ENCODE data around the gene USP14.
A peak's percentile ranks its signal among the peaks of the same experiment; 100 is the strongest.

USP14 gene

DNA sequence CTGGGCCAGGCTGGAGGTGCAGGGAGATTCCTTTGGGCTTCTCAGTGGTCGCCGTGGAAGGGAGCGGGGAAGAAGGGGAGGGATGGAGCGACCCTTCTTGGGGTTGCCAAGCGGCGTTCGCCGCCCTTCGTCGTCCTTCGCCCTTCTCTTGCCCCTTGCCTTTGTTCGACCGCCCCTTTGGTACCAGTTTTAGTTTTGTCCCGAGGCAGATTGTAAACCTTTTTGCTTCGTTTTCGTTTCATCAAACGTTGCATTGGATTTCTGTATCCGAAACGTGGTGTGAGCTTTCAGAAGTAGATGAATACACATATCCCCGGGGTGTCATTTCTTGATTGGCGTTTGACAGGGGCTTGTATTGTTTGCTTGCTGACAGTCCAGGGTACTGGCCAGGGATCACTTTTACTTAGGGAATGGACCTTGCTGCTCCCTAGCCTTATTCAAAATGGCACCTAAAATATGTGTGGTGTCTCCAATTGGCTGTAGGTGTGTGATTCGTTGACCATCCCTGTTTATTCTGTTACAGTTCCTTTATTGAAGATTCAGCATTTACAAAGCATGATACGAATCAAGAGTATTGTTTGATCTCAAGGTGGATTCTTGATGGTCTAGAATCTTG lies 788 bp downstream of the USP14 start:
- H3K4me3 ChIP-seq (ENCODE audit: low read depth, low read length): peak overlapping the region; percentile 83

DNA sequence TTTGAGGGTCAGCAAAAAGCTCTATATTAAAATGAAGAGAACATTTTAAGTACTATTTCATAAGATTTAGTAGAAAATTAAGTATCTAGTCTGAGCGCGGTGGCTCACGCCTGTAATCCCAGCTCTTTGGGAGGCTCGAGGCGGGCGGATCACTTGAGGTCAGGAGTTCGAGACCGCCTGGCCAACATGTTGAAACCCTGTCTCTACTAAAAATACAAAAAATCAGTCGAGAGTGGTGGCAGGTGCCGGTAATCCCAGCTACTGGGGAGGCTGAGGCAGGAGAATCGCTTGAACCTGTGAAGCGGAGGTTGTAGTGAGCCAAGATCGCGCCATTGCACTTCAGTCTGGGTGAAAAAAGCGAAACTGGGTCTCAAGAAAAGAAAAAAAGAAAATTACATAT lies 1.6 kb downstream of the USP14 start:
- H3K4me3 ChIP-seq (ENCODE audit: low read depth, low read length): no peak overlapping the region

DNA sequence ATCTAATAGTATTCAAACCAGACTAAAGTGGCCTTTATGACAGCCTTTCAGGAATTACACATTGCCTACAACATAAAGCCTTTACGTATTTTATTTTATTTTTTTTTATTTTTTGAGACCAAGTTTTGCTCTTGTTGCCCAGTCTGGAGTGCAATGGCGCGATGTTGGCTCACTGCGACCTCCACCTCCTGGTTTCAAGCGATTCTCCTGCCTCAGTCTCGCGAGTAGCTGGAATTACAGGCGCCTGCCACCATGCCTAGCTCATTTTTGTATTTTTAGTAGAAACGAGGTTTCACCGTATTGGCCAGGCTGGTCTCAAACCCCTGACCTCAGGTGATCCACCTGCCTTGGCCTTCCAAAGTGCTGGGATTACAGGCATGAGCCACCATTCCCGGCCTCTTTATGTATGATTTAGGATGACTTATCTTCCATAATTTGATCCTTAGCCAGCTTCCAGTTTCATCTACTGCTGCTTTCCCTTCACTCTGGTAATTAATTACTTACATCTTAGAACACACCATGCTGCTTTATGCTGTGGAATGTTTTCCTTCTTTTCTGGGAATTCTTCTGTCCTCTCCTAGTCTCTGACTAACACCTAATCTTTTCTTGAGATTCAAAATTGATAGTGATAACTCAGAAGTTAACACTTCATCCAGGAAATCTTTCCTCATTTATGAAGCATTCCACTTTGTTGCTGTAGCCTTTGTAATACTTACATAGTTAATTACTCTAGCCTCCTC lies 2.6 kb downstream of the USP14 start:
- H3K4me3 ChIP-seq (ENCODE audit: low read depth, low read length): no peak overlapping the region

DNA sequence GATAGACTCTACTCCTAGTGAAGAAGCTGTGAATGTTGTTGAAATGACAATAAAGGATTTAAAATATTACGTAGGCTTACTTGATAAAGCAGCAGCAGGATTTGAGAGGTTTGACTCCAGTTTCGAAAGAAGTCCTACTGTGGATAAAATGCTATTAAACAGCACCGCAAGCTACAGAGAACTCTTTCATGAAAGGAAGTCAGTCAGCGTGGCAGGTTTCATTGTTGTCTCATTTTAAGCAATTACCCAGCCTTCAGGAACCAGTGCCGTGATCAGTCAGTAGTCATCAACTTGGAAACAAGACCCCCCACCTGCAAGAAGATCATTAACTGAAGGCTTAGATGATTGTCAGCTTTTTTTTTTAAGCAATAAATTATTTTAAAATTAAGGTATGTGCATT lies 14.0 kb downstream of the USP14 start:
- H3K4me3 ChIP-seq (ENCODE audit: low read depth, low read length): no peak overlapping the region

DNA sequence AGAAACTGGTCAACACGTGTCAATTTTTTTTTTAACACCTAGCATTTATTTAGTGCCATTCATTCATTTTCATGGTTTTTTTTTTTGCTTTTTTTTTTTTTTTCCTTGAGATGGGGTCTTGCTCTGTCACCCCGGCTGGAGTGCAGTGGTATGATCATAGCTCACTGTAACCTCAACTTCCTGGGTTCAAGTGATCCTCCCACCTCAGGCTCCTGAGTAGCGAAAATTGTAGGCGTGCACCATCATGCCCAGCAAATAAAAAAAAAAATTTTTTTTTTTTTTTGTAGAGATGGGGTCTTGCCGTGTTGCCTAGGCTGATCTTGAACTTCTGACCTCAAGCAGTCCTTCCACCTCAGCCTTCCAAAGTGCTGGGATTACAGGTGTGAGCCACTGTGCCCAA lies 21.1 kb downstream of the USP14 start:
- H3K4me3 ChIP-seq (ENCODE audit: low read depth, low read length): no peak overlapping the region

DNA sequence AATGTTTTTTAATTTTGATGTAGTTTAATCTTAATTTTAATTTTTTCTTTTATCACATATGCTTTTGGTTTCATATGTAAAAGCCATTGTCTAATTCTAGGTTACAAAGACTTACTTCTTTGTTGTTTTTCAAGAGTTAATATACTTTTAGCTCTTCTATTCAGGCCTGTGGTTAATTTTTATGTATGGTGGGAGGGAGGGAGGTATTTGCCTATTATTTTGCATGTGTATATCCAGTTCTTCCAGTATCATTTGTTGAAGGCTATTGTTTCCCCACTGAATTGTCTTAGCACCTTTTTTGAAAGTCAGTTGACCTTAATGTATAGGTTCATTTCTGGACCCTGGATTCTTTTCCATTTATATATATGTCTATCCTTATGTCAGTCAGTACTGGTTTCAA lies 23.4 kb downstream of the USP14 start:
- H3K4me3 ChIP-seq (ENCODE audit: low read depth, low read length): no peak overlapping the region

DNA sequence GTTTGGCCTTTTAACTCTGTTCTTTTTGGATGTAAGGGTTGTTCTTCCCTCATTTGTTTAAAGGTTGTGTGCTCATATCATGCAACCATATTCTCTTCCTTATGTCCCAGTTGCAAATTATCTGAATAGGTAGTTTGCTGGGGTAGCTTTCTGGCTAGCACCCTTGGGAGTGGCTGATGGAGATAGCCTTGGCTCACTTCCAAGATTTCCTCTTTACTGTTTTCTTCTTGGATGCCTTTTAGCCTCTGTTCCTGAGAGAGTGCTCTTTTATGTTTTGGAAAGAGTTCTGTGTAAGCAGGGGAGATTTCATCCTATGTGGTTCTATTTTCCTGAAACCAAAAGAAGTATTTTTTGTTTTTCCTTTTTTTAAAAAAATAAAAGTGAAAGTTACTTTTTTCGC lies 25.4 kb downstream of the USP14 start:
- H3K4me3 ChIP-seq (ENCODE audit: low read depth, low read length): no peak overlapping the region

DNA sequence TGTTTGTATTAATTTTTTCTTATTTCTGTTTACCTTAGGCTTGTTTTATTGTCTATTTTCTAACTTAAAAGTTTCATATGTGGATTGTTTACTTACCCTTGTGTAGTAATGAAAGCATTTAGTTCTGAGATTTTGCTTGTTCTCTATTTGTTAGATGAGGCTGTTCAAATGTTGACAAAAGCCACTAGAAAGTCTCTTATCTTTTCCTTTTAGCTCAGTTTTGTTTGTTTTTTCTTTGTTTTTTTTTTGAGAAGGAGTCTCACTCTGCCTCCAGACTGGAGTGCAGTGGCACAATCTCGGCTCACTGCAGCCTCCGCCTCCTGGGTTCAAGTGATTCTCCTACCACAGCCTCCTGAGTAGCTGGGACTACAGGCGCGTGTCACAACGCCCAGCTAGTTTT lies 30.9 kb downstream of the USP14 start:
- H3K4me3 ChIP-seq (ENCODE audit: low read depth, low read length): no peak overlapping the region

DNA sequence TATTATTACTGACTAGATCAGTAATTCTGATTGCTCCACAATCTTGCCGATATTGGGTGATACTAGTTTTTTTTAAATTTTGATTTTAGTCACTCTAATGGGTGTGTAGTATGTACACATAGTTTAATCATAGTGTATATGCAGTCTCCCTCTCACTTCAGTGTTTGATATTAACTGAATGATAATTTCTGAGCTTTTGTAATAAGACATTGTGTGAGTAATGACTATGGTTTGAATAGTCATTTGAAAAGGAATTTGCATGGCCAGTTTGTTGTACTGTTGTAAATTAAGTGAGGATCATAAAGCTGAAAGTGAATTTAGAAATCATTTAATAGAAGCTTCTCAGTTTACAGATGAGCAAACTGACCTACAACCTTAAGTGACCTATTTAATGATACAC lies 33.4 kb downstream of the USP14 start:
- no peak overlapping the region for H3K4me3 ChIP-seq (ENCODE audit: low read depth, low read length)

DNA sequence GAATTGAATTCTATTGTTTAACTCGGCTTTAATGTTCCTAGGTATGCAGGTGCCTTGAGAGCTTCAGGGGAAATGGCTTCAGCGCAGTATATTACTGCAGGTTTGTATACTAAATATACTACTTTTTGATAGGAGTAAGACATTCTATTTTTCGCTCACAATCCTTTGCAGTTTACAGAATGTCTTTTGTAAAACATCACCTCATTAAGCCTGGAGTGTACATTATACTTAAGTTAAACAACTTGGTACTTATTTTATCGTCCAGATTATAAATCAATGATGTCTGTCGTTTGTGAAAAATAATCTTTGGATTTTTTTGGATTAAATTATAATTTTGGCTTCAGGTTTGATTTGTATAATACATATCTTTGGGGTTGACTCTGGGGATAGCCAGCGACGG lies 34.4 kb downstream of the USP14 start:
- no peak overlapping the region for H3K4me3 ChIP-seq (ENCODE audit: low read depth, low read length)

DNA sequence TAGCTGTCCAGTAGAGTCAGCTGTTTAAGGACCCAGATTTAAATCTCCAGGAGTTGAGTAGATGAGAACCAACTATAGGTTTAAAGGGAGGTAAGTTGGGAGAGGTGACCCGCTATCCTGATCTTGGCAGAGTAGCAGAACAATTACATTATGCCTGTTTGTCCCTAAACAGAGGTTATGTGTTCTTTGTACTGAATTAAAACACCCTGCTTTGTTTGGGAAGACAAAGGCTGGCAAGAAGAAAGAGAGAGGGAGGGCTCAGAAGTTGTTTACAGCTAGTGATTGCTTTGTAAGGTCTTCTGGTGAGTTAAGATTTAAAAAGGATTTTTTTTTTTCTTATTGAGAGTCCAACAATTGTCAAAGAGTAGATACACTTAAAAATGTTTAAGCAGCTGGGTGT lies 37.3 kb downstream of the USP14 start:
- no peak overlapping the region for H3K4me3 ChIP-seq (ENCODE audit: low read depth, low read length)

DNA sequence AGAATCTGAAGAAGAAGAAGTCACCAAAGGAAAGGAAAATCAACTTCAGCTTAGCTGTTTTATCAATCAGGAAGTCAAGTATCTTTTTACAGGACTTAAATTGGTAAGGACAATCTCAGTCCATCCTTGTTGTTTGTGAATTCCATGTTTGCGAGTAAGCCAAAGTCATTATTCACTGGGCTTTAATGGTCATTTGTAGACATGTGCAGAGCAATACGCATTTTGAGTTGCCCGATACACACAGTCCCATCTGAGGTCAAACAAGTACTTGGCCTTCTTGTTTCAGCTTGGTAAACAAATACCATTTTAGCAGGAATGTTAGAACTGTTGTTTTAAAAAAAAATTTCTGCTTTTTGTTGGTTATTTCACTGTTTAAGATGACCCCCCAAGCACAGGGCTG lies 40.9 kb downstream of the USP14 start:
- no peak overlapping the region for H3K4me3 ChIP-seq (ENCODE audit: low read depth, low read length)

DNA sequence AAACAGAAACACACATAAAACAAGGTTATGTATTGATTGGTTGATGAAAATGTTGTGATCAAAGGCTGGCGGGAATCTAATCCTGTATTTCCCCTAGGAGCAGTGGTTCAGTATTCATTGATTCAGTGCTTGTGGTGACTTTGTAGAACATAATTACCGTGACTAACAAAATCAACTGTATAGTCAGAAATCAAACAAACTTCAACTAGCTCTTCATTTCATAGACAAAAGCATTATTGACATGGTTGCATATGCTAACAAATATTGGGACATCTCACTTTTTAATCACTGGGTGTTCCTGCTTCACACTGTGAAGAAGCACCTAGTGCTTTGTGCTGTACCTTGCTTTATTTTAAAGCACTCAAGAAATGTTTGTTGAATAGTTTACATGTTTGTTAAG lies 41.4 kb downstream of the USP14 start:
- no peak overlapping the region for H3K4me3 ChIP-seq (ENCODE audit: low read depth, low read length)

DNA sequence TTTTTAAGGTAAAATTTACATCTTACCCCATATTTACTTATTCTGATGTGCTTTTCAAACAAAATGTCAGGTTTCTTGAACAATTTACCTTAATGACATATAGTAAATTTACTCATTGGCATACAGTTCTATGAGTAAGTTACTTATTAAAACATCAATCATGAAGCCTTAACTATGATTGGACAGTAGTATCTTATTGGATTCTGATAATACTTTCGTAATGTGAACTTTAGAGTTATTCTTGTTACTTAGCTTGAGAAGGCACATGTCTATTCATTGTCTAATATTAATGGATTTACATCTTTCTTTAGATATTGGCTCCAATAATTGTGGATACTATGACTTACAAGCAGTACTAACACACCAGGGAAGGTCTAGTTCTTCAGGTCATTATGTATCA lies 51.7 kb downstream of the USP14 start:
- H3K4me3 ChIP-seq (ENCODE audit: low read depth, low read length): no peak overlapping the region

DNA sequence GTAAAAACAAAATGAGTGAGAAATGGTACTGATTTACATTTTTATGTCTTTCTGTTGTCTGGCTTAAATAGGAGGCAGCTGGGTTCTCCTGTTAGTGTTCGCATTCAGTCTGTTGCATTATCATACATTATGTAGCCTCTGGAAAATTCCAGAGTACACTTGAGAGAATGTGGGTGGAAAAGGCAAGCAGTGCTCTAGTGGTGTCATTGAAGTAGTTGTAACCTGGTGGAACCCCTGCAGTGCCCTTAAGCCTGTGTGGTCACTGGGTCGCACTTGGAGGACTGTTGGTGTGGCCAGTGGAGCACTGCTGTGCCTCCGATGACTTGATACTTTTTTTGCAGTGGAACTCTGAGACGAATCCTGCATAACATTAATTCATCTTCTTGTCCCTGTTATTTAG lies 52.4 kb downstream of the USP14 start:
- H3K4me3 ChIP-seq (ENCODE audit: low read depth, low read length): no peak overlapping the region

DNA sequence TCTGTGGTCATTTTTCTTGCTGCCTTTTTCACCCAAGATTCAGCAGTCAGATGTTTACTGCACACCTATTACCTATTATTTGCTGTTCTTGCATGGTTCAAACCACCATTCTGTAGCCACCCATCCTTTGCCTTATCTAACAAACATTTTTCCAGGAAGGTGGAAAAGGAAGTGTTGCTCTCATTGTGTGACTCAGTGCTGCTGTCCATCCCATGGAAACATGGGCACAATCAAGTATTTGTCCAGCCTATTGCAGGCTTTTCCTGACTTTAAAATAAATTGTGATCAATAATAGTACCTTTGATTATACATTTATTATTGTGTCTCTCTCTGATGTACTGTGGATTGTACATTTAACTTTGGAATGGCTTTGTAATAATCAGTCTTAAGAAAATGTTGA lies 53.2 kb downstream of the USP14 start:
- H3K4me3 ChIP-seq (ENCODE audit: low read depth, low read length): no peak overlapping the region

DNA sequence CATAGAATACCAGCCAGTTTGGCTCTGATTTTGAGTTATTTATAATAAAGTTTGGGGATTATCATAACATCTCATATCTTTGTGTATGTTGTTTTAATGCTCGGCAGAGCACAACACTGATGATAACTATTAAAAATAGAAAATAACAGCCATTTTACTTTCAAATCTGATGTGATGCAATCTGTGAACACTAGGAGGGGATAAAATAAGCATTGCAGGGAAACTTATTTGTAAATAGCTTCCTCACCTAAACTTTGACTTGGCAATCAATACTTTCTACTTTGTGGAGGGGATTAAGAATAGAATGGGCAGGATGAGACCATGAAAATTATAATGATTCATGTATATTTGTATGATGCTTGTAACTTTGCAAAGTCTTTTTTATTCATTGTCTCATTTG lies 54.4 kb downstream of the USP14 start:
- H3K4me3 ChIP-seq (ENCODE audit: low read depth, low read length): no peak overlapping the region

DNA sequence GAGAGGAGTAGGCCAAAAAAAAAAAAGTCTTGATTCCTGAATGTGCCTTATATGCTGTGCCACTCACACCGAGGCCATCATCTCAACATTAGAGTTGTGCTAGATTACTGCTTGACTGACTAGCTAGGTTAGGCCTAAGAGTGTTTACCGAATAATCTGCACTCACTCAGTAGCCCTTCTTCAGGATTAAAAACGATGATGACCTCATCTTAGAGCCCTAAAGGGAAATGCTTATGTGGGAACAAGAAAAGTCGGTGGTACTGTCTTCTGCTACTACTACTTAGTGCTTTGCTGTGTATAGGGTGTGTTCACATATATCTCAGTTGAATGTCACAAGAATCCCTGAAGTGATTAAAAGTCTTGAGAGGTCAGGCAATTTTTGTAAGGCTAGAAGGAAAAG lies 55.1 kb downstream of the USP14 start:
- H3K4me3 ChIP-seq (ENCODE audit: low read depth, low read length): no peak overlapping the region

DNA sequence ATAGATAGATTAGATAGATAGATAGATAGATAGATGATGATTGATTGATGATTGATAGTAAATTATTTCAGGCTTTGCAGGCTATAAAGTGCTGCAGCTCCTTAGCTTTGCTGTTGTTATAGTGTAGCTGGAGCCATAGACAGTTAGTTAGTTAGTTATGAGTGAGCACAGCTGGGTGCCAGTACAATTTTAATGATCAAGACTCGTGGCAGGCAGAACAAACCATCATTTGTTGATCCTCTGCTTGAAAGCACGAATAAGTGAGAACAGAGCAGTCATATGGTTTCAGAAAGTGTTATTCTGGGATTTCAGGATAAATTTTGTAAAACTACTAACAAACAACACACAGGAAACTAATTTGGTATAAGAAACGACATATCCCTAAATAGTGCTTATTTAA lies 55.6 kb downstream of the USP14 start:
- no peak overlapping the region for H3K4me3 ChIP-seq (ENCODE audit: low read depth, low read length)

DNA sequence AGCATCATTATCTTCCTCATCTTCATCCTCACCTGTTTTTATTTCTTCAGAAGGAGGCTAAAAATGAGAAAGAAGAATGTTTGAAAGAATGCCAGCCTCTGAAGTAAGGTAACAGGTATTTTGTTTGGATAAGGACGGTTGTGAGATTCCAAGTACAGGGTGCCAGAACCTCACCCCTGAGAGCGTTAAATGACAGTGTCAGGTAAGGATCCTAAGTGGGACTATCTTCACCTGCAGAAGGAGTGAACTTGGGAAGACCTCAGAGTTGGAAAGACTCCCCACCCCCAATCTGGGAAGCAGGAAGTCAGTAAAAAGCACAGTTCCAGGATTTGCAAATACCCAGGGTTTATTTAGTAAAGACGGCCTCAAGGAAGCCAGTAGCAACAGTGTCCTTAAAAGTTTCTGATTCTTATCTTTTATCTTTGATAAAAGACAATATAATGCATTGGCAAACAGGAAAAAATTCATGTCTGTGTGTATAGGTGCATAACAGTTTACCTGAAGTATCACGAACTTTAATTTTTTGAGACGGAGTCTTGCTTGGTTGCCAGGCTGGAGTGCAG lies 57.2 kb downstream of the USP14 start:
- no peak overlapping the region for H3K4me3 ChIP-seq (ENCODE audit: low read depth, low read length)

DNA sequence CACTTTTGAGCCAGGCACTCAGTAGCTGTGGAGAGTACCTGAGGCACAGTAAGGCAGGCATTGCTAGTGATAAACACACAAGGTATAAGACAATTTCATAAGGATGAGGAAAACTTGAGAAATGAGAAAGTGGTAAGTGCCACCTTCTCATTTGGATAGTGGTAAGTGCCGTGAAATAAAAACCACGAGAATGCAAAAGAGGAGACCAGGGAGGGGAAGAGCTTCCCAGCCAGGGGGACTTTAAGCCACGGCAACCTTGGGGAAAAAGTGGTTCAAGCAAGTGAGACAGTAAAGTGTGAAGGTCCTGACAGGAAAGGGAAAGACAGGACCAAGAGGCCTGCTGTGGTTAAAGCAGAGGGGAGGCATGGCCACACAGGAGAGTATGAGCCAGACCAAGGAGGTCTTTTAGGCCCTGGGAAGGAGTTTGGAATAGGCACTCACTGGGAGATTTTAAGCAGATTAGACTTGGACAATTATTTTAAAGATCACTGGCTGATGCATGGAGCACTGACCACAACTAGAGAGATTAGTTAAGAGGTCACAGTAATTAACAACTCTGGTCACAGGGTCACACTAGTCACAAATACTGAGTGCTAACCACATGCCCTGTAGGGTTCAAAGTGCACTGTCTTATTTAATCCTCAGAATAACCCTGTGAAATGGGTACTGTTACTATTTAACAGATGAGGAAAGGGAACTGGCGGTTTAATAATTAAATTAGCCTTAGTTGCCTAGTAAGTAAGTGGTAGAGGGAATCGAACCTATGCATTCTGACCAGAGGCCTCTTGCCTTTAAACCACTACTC lies 59.4 kb downstream of the USP14 start:
- H3K4me3 ChIP-seq (ENCODE audit: low read depth, low read length): no peak overlapping the region

DNA sequence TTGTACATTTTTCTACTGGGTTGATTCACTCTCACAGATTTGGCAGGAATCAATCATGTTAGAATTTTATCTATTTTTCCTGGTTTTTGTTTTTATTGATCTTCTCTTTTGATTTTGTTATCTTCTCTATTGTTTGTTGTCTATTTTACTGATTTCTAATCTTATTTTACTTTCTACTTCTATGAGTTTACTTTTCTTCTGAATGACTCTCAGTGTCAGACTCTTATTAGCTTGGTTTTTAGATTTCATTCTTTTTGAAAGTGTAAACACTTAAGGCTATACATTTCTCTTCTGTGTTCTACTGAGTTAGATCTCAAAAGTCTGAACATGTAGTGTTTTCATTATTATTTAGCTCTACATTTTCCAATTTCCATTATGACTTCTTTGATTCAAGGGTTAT lies 62.4 kb downstream of the USP14 start:
- H3K4me3 ChIP-seq (ENCODE audit: low read depth, low read length): no peak overlapping the region
